A549 treated with Mapracorat at 1 μM for 4 hours (cell line): ENCODE measurements around the gene USP30. TPM values are rescaled to one million over a fixed set of nuclear protein-coding genes. Genes with fewer than 3 reads are reported as not detected.

Source experiments
- total RNA-seq: library from RNA; stranded (reverse); fragments of 200-300 nt; extraction: Qiagen RNA extraction; gene quantifications from 5 replicates; pipeline ENCODE4 v1.2.3, GENCODE V29; 2022

The USP30 gene
- total RNA-seq = 6.4 to 8.7 TPM (median 8.0 TPM) in 5 replicates

GRCh38 chr12:109052414-109053323, at the start of gene USP30:
TSS of gene USP30 (plus strand) at chr12:109052576. CDS start at chr12:109052679, 103 bp downstream.

DNA sequence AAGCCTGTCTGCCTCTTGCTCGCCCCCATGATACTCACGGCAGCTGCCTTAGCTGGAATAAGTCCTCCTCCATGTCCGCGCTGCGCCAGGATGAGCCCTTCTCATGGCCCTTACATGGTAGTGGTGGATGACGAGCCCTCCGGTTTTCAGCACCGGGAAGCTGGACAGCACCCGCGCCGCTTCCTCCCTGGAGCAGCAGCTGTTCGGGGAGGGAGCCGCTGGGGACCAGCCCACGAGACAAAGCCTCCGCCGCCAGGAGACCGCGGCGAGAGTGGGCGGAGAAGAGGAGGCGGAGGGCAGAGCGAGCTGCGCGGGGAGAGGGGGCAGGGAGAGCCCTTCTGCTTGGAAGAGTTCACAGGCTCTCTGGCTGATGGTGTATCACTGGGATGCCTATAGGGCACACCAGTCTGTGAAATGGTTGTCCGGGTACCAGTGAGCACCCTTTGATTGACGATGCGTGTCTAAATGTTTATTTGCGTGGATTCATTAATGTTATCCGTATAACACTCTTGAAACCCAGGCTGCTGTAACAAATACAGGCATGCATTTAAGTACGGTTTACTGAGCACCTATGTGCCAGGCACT, 31.5 kb upstream of the USP30 start, which contains the start of gene SVOP:
Gene SVOP (minus strand): TSS at position 273 of the 585 bp plus-strand sequence. CDS start 200 bp downstream, at position 73.

GRCh38 chr12:109093022-109093918, 40.9 kb downstream of the USP30 start, which contains the start of gene ALKBH2:
TSS of gene ALKBH2 (minus strand) at chr12:109093472. CDS start at chr12:109092786, 686 bp downstream.

DNA sequence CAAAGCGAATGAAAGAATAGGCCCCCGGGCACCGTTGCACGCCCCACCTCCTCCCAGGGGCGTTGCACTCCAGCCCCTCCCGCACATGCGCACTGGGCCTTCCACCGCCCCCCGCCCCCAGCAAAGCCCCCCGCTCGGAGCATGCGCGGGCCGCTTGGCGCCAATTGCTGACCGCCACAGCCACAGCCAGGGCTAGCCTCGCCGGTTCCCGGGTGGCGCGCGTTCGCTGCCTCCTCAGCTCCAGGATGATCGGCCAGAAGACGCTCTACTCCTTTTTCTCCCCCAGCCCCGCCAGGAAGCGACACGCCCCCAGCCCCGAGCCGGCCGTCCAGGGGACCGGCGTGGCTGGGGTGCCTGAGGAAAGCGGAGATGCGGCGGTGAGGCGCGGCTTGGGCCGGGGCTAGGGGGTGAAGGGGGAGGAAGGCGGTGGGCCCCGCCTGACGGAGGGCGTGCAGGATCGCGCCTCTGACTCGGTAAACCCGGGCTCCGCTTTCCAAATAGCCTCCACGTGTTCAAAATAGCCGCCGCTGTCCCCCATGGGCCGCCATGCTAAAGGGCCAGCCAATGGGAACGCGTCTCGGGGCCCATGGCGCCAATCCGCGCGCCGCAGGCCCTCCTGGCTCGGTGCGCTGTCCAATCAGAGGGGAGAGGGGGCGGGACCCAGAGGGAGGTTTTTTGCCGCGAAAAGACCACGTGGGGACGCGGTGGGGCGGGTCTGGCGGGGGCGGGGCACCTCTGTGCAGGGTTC, 45.2 kb downstream of the USP30 start, which contains the start of gene UNG:
Gene UNG (plus strand): TSS at position 163 of the 748 bp plus-strand sequence. CDS start 83 bp downstream, at position 246.

GRCh38 chr12:109115758-109116610, 63.6 kb downstream of the USP30 start, which contains the start of gene ACACB:
TSS of gene ACACB (plus strand) at chr12:109116587. CDS start at chr12:109139406, 22,819 bp downstream.

Other genes starting within 250 kb of the USP30 start
- 12.8 to 26.6 TPM (median 23.2 TPM) in 5 replicates for gene SSH1, start 195.0 kb upstream of the USP30 start, total RNA-seq
- gene DAO, start 172.5 kb upstream of the USP30 start, total RNA-seq = not detected in 5 replicates
- not detected in 5 replicates for gene SVOP, start 31.5 kb upstream of the USP30 start, total RNA-seq
- gene ALKBH2, start 40.9 kb downstream of the USP30 start, total RNA-seq = 44.6 to 49.9 TPM (median 48.3 TPM) in 5 replicates
- 84.7 to 90.1 TPM (median 86.5 TPM) in 5 replicates for gene UNG, start 45.0 kb downstream of the USP30 start, total RNA-seq
- 8.3 to 11.6 TPM (median 9.2 TPM) in 5 replicates for gene ACACB, start 64.0 kb downstream of the USP30 start, total RNA-seq